Upper lobe of left lung (tissue), 4 donors: ENCODE measurements around the gene SLC20A1.

ENCODE experiments used
- CTCF ChIP-seq, 6 experiments: fragments of 450-650 bp in 4 of 6; fragments of 200-600 bp in 2 of 6; sonication (generic) in 2 of 6; IDR thresholded peaks; one replicate each; pipeline ENCODE4 v1.5.1; 2016 to 2019; ENCODE audit warnings: antibody characterized with exemption in 6 of 6
- EP300 ChIP-seq, 4 donors: sonication (generic); formaldehyde crosslinking; IDR thresholded peaks; one replicate each; pipeline ENCODE4 v1.5.1; 2017; ENCODE audit warnings: antibody characterized with exemption in 4 of 4, control low read depth in 2 of 4
- POLR2A ChIP-seq, 4 donors: fragments of 450-650 bp; IDR thresholded peaks; one replicate each; pipeline ENCODE4 v1.5.1; 2016 to 2017; ENCODE audit warnings: antibody characterized with exemption in 4 of 4, mild to moderate bottlenecking in 2 of 4
- POLR2AphosphoS5 ChIP-seq, 2 donors: sonication (generic); formaldehyde crosslinking; IDR thresholded peaks; one replicate each; pipeline ENCODE4 v1.5.1; 2017; ENCODE audit warnings: antibody characterized with exemption in 2 of 2

DNA sequence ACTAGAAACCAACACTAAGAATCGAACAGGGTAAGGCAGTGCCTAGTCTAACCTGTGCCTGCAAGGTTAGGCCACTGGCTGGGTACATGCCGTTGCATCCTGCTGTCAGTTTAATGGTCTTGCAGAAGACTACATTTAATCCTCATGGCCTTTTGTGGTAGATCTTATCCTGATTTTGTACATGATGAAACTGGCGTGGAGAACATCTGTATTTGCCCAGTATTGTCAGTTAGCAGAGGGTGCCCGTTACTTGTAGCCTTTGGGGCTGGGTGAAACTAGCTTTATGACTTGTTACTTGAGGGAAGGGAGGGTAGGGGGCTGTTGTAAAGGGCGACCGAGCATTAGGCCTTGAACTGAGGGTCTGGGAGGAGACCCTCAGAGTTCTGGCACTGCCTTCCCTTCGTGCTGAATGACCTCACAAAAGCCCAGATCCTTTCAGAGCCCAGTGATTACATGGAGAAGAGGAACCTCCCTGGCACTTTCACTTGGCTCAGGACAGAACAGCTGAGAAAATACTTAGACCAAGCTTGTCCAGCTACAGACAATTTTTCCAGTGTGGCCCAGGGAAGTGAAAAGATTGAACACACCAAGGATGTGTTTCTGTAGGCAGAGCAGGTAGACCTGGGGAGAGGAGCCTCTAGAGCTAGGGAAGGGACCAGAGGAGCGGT lies 19.5 kb downstream of the SLC20A1 start:
- TF ChIP-seq CTCF (IDR thresholded peaks at IDR 0.05) = no peak
- no peak for TF ChIP-seq EP300 (IDR thresholded peaks at IDR 0.05)
- no peak for TF ChIP-seq POLR2AphosphoS5 (IDR thresholded peaks at IDR 0.05)
- TF ChIP-seq POLR2A (IDR thresholded peaks at IDR 0.05) = no peak
